ENCODE measurements around the gene MEX3D. TPM values are rescaled to one million over a fixed set of nuclear protein-coding genes. Genes with fewer than 3 reads are reported as not detected.

MEX3D gene
- total and polyA plus RNA-seq, 9 donors, result 7.3 to 54.4 (median 34.8) TPM

- intact Hi-C loops (cut with DNase I), result no loop called here
- Histone ChIP-seq H3K27me3 (no peaks in the 10 kb centered on the region), H3K4me1 (ENCODE audit: insufficient read depth) (no peaks in the 10 kb centered on the region), H3K27ac (no peak overlapping the region), H3K4me3 (no peak overlapping the region), H3K9me3 (no peaks in the 10 kb centered on the region), H3K36me3 (no peaks in the 10 kb centered on the region)
- DNase-seq, result no peak
- 86 to 90% (median 86%) methylated on average over 11 to 13 of the region's 13 CpGs for WGBS, 3 donors
- TF ChIP-seq POLR2A (IDR thresholded peaks at IDR 0.05) (no peak), CTCF (IDR thresholded peaks at IDR 0.05) (no peak), EP300 (IDR thresholded peaks at IDR 0.05) (no peak)
Observed at GRCh38 chr19:1585243-1585580, 17.1 kb upstream of the MEX3D start.

DNA sequence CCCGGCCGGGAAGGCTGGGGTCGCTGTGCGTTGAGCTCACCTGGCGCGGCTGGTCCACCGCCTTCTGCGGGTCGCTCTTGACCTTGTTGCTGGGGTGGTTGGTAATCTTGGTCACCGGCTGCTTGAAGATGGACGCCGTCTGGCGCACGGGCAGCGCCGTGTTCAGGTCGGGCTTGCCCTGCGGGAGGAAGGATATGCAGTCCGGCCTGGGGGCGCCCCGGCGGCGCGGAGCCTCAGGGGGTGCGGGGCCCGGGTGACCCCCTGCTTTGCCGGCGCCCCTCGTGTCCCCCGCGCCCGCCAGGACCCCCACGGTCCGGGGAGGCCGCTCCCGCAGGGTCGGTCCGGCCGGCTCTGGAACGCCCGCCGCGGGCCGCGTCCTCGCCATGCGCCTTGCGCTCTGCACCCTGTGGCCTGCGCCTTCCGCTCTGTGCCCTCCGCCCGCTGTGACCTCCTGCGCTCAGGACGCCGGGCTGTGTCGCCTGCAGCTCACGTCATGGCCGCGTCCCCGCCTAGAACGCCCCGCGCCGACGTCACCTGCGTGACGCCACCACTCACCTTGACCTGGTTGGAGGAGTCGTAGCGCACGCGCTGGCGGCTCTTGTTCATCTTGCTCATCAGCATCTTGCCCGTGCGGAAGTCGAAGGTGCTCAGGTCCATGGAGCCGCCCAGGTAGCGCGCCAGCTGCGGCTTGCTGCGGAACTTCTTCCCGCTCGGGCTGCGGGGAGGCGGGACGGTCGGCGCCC is 16.5 kb upstream of the MEX3D start:
- Histone ChIP-seq H3K27me3 (no peaks in the 10 kb centered on the region), H3K36me3 (no peaks in the 10 kb centered on the region), H3K9me3 (no peaks in the 10 kb centered on the region), H3K4me1 (ENCODE audit: insufficient read depth) (no peaks in the 10 kb centered on the region), H3K27ac (no peak overlapping the region), H3K4me3 (no peak overlapping the region)
- intact Hi-C loops (cut with DNase I), result no loop called here
- TF ChIP-seq CTCF (IDR thresholded peaks at IDR 0.05) (no peak), EP300 (IDR thresholded peaks at IDR 0.05) (no peak), POLR2A (IDR thresholded peaks at IDR 0.05) (no peak)
- DNase-seq, result no peak
- WGBS, 3 donors, result 80 to 88% (median 86%) methylated on average over 84 to 87 of the region's 87 CpGs

DNA sequence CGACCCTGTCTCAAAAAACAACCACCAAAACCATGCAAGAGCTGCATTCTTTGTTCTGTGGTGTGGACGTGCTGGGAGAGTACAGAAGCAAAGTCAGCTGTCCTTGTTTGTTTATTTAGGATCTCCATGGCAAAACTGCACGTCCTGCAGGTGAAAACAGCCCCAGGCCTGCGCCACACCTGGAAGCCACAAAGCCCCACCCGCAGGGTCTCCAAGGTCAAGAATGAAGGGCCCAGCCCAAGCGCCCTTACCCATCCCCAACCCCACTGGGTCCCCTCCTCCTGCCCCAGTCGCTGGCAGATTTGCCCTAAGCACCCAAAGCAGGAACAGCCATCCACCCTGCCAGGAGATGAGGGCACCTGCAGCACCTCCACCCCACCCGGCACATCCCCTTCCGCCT is 14.1 kb upstream of the MEX3D start:
- Histone ChIP-seq H3K4me1 (ENCODE audit: insufficient read depth) (no peaks in the 10 kb centered on the region), H3K4me3 (no peak overlapping the region), H3K27ac (no peak overlapping the region), H3K36me3 (no peaks in the 10 kb centered on the region), H3K9me3 (no peaks in the 10 kb centered on the region), H3K27me3 (no peaks in the 10 kb centered on the region)
- no peak for DNase-seq
- no peak for TF ChIP-seq POLR2A (IDR thresholded peaks at IDR 0.05)
- TF ChIP-seq EP300 (IDR thresholded peaks at IDR 0.05), result no peak
- TF ChIP-seq CTCF (IDR thresholded peaks at IDR 0.05), result no peak
- 84 to 90% (median 90%) methylated on average over 9 of the region's 9 CpGs for WGBS, 3 donors
- intact Hi-C loops (cut with DNase I), result no loop called here

- WGBS, 3 donors, result 90 to 92% (median 92%) methylated on average over 21 to 22 of the region's 22 CpGs
Observed at GRCh38 chr19:1580957-1581356, 12.8 kb upstream of the MEX3D start.

More at GRCh38 chr19:1580957-1581356, 12.8 kb upstream of the MEX3D start:
- H3K27me3 ChIP-seq, result no peaks in the 10 kb centered on the region
- intact Hi-C loops (cut with DNase I), result no loop called here
- no peak overlapping the region for H3K4me3 ChIP-seq
- no peaks in the 10 kb centered on the region for H3K36me3 ChIP-seq
- no peak for TF ChIP-seq CTCF (IDR thresholded peaks at IDR 0.05)
- TF ChIP-seq POLR2A (IDR thresholded peaks at IDR 0.05), result no peak
- TF ChIP-seq EP300 (IDR thresholded peaks at IDR 0.05), result no peak
- no peaks in the 10 kb centered on the region for H3K4me1 ChIP-seq (ENCODE audit: insufficient read depth)
- no peak overlapping the region for H3K27ac ChIP-seq
- DNase-seq, result no peak
- no peaks in the 10 kb centered on the region for H3K9me3 ChIP-seq

Measured in ovary (tissue), 9 donors.